ENCODE measurements around the gene BID.

DNA sequence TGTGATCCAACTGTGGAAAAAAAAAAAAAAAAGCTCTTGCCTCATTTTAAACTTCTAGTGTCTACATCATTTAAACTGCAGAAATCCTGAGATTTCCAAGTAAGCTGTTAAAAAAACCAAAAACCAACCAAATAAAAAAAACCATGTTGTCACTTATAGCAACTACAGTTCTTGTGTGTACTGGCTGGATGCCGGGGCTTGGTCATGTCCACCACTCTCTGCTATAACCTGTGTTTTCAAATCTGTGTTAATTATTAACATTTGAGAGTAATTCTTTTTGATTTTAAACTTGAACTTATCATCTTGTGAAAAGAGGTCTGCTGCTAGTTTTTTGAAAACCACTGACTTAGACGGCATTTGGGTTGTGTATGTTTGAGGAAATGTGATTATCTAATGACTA lies 32.2 kb upstream of the BID start:
- TF ChIP-seq ARNTL (CRISPR knock-in tag; IDR thresholded peaks at IDR 0.05; ENCODE audit: borderline replicate concordance, low read depth) (no peak), RARB (CRISPR knock-in tag; IDR thresholded peaks at IDR 0.05) (no peak), ZNF8 (CRISPR knock-in tag; IDR thresholded peaks at IDR 0.05) (no peak), TOX (CRISPR knock-in tag; IDR thresholded peaks at IDR 0.05; ENCODE audit: borderline replicate concordance) (no peak), ZFP30 (CRISPR knock-in tag; IDR thresholded peaks at IDR 0.05) (no peak), PPARA (CRISPR knock-in tag; IDR thresholded peaks at IDR 0.05; ENCODE audit: borderline replicate concordance) (no peak), SNAI2 (CRISPR knock-in tag; IDR thresholded peaks at IDR 0.05) (no peak)
- TF ChIP-seq, protein P1, sequence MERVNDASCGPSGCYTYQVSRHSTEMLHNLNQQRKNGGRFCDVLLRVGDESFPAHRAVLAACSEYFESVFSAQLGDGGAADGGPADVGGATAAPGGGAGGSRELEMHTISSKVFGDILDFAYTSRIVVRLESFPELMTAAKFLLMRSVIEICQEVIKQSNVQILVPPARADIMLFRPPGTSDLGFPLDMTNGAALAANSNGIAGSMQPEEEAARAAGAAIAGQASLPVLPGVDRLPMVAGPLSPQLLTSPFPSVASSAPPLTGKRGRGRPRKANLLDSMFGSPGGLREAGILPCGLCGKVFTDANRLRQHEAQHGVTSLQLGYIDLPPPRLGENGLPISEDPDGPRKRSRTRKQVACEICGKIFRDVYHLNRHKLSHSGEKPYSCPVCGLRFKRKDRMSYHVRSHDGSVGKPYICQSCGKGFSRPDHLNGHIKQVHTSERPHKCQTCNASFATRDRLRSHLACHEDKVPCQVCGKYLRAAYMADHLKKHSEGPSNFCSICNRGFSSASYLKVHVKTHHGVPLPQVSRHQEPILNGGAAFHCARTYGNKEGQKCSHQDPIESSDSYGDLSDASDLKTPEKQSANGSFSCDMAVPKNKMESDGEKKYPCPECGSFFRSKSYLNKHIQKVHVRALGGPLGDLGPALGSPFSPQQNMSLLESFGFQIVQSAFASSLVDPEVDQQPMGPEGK (CRISPR knock-in tag; IDR thresholded peaks at IDR 0.05; ENCODE audit: borderline replicate concordance): no peak

Data from SK-N-SH treated with all-trans-retinoic acid at 6 μM for 48 hours (cell line).